CD4-positive, CD25-positive, alpha-beta regulatory T cell (primary cell): Measurements from ENCODE around the gene ANXA2. TPM values are rescaled to one million over a fixed set of nuclear protein-coding genes. Genes with fewer than 3 reads are reported as not detected.
"Not testable (repeated sequence)": the region's sequence is repeated elsewhere in the genome, so short reads cannot be mapped to it uniquely, and the experiment has no call there.

Experiments
- ATAC-seq, 2 donors: fragments of 150-1000 bp; cut with Tn5 transposase; one replicate each; pipeline ENCODE4 v1.10.0; 2021; ENCODE audit warnings: low read depth in 2 of 2, moderate number of reproducible peaks in 2 of 2, moderate library complexity in 1 of 2
- DNase-seq, 3 donors: peaks; one replicate each; pipeline versions ENCODE4 v3.0.0 to v3.0.0-alpha.2; 2012 to 2022; ENCODE audit warnings: mixed read lengths in 1 of 3
- H3K27ac ChIP-seq: one replicate; pipeline ENCODE4 v1.7.0; 2013; ENCODE audit warnings: mild to moderate bottlenecking, low read length; ENCODE audit not compliant: insufficient read depth, poor library complexity, severe bottlenecking
- H3K27me3 ChIP-seq: one replicate; pipeline ENCODE4 v1.7.0; 2013; ENCODE audit warnings: low read length; ENCODE audit not compliant: control insufficient read depth, insufficient read depth
- H3K36me3 ChIP-seq: one replicate; pipeline ENCODE4 v1.7.0; 2013; ENCODE audit warnings: mild to moderate bottlenecking, low read length, moderate library complexity; ENCODE audit not compliant: control insufficient read depth, insufficient read depth
- H3K4me1 ChIP-seq: 2 replicates; pipeline ENCODE4 v1.7.0; 2013; ENCODE audit warnings: mild to moderate bottlenecking, low read length; ENCODE audit not compliant: insufficient read depth, control insufficient read depth, poor library complexity, severe bottlenecking
- H3K4me3 ChIP-seq: one replicate; pipeline ENCODE4 v1.7.0; 2013; ENCODE audit warnings: low read depth, mild to moderate bottlenecking, low read length, moderate library complexity
- H3K9me3 ChIP-seq, 2 experiments: 1 replicate in 1 of 2; 2 replicates in 1 of 2; pipeline ENCODE4 v1.7.0; 2013; ENCODE audit warnings: low read length in 2 of 2, mild to moderate bottlenecking in 1 of 2, moderate library complexity in 1 of 2; ENCODE audit not compliant: control insufficient read depth in 2 of 2
- H3K27ac Mint-ChIP-seq, 3 donors: one replicate each; pipeline ENCODE4 v1.8.0; 2020 to 2022; ENCODE audit warnings: mild to moderate bottlenecking in 3 of 3, mixed read lengths in 3 of 3, moderate library complexity in 2 of 3
- H3K27me3 Mint-ChIP-seq: one replicate; pipeline ENCODE4 v1.8.0; 2022; ENCODE audit warnings: mild to moderate bottlenecking, mixed read lengths
- H3K36me3 Mint-ChIP-seq: one replicate; pipeline ENCODE4 v1.8.0; 2020; ENCODE audit warnings: mixed read lengths
- H3K4me1 Mint-ChIP-seq, 4 donors: one replicate each; pipeline ENCODE4 v1.8.0; 2020 to 2022; ENCODE audit warnings: mixed read lengths in 4 of 4, mild to moderate bottlenecking in 1 of 4
- H3K4me3 Mint-ChIP-seq, 4 donors: one replicate each; pipeline ENCODE4 v1.8.0; 2020 to 2022; ENCODE audit warnings: mild to moderate bottlenecking in 4 of 4, mixed read lengths in 4 of 4, moderate library complexity in 3 of 4
- H3K9me3 Mint-ChIP-seq, 7 donors: one replicate each; pipeline ENCODE4 v1.8.0; 2020 to 2022; ENCODE audit warnings: mixed read lengths in 7 of 7, mild to moderate bottlenecking in 3 of 7, moderate library complexity in 2 of 7
- polyA plus RNA-seq, 4 donors: library from polyadenylated mRNA; unstranded; fragments of 300-500 nt; fragmentation: Illumina TruSeq; gene quantifications; one replicate each; pipeline ENCODE4 v1.2.3, GENCODE V29; 2021
- total RNA-seq: library from RNA; stranded (reverse); gene quantifications from one replicate; pipeline ENCODE4 v1.2.3, GENCODE V29; 2022

Gene ANXA2
- total and polyA plus RNA-seq, 5 donors from 2014 or later = 261 to 1,236 (median 706) TPM

DNA sequence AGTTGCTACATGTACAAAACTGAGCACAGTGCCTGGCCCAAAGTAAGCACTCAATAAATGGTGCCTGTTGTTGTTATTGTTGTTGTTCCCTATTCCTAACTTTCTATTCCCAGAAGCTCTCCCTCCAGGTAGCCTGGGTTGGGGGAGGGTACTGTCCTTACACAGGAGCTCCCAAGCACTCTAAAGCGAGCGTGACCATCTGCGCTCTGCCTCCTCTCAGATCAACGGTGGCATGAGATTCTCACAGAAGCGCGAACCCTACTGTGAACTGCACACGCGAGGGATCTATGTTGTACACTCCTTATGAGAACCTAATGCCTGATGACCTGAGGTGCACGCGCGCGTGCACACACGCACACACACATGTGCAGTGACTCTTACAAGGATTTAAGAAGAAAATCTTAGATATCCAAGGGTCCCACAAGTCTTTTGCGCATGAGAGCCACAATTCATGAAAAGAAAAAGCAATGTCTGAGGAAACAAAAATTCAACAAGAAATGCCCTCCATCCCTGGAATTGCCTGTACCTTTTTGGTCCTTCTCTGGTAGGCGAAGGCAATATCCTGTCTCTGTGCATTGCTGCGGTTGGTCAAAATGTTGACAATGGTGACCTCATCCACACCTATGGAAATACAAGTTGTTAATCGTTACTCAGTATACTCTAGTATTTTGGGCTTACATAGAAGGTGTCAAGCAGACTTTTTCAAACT lies 33.7 kb downstream of the ANXA2 start:
- Mint-ChIP-seq H3K27ac (peak overlapping the region in 2 of 3 donors; percentile 72 to 84), H3K4me1 (peaks cover 5 to 38% (median 18%) of the 10 kb centered on the region in 4 donors), H3K9me3 (no peaks in the 10 kb centered on the region), H3K27me3 (no peaks in the 10 kb centered on the region), H3K36me3 (peaks cover 24% of the 10 kb centered on the region), H3K4me3 (peak overlapping the region in 1 of 4 donors; percentile 39)
- Histone ChIP-seq H3K27ac (no peak overlapping the region), H3K36me3 (peaks cover 55% of the 10 kb centered on the region), H3K4me1 (peaks cover 15% of the 10 kb centered on the region), H3K4me3 (no peak overlapping the region), H3K27me3 (no peaks in the 10 kb centered on the region), H3K9me3 (no peaks in the 10 kb centered on the region)
- DNase-seq = no peak
- ATAC-seq = no peak

GRCh38 chr15:60363087-60363549 lies 34.7 kb downstream of the ANXA2 start:
- H3K36me3 ChIP-seq = peaks cover 58% of the 10 kb centered on the region
- peaks cover 15% of the 10 kb centered on the region for H3K4me1 ChIP-seq
- peaks cover 29% of the 10 kb centered on the region for H3K36me3 Mint-ChIP-seq
- peak overlapping the region; percentile 36 to 84 (median 66) for H3K27ac Mint-ChIP-seq
- ATAC-seq (no peak), DNase-seq (no peak)
- no peak overlapping the region for H3K27ac ChIP-seq
- no peaks in the 10 kb centered on the region for H3K27me3 Mint-ChIP-seq
- peak overlapping the region in 1 of 4 donors; percentile 54 for H3K4me3 Mint-ChIP-seq
- no peaks in the 10 kb centered on the region for H3K9me3 Mint-ChIP-seq
- no peaks in the 10 kb centered on the region for H3K27me3 ChIP-seq
- H3K4me3 ChIP-seq = no peak overlapping the region
- H3K9me3 ChIP-seq = no peaks in the 10 kb centered on the region
- peaks cover 5 to 38% (median 18%) of the 10 kb centered on the region in 4 donors for H3K4me1 Mint-ChIP-seq

DNA sequence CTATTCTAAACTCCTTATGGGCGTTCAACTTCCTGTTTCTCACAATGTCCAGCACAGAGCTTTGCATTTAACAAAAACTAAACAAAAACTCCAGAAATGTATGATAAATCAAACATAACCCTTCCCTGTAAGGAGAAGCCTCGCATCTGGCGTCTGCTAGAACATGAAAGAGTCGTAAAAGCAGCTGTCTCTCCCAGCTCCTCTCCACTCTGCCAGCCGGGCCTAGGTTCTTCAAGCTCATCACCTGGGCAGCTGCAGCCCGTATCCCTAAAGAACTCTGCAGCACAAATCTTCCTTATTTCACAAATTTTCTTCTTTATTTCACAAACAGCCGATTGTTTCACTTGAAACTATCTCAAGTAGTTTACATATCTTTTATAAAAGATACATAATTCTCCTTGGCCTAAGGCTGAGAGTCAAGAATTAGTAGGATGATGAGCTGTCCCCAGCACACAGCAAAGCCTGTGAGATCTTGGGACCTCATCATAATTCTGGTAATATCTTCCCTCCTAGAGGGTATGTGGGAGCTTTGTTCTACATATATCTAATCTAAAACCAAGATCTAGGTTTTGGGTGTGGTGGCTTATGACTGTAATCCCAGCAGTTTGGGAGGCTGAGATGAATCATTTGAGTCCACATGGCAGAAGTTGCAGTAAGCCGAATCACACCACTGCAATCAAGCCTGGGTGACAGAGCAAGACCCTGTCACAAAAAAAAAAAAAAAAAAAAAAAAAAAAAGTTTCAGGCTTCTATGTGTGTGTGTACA lies 35.3 kb downstream of the ANXA2 start:
- Mint-ChIP-seq H3K36me3 (peaks cover 29% of the 10 kb centered on the region), H3K27ac (peak overlapping the region; percentile 33 to 84 (median 36)), H3K27me3 (no peaks in the 10 kb centered on the region), H3K9me3 (no peaks in the 10 kb centered on the region), H3K4me3 (no peak overlapping the region), H3K4me1 (peaks cover 5 to 38% (median 18%) of the 10 kb centered on the region in 4 donors)
- no peak overlapping the region for H3K27ac ChIP-seq
- DNase-seq (peak in 1 of 3 donors; percentile 49), ATAC-seq (peak; percentile 34 to 50)
- peaks cover 15% of the 10 kb centered on the region for H3K4me1 ChIP-seq
- H3K9me3 ChIP-seq = no peaks in the 10 kb centered on the region
- H3K27me3 ChIP-seq = no peaks in the 10 kb centered on the region
- peaks cover 58% of the 10 kb centered on the region for H3K36me3 ChIP-seq
- H3K4me3 ChIP-seq = no peak overlapping the region

DNA sequence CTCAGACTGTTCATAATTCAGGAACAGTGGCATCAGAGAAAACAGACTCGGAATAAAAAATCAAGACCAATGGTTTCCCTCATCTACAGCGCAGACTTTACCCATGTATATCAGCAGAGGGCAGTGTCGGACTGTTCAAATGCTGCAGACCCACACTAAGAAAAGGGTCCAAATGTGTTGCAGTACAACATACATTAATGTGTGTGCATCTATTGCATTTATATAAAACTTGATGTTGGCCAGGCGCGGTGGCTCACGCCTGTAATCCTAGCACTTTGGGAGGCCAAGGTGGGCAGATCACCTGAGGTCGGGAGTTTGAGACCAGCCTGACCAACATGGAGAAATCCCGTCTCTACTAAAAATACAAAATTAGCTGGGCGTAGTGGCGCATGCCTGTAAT lies 38.0 kb downstream of the ANXA2 start:
- Histone ChIP-seq H3K4me1 (peaks cover 15% of the 10 kb centered on the region), H3K36me3 (peaks cover 83% of the 10 kb centered on the region)
- H3K9me3 ChIP-seq, H3K27me3 Mint-ChIP-seq, H3K27me3 ChIP-seq, H3K9me3 Mint-ChIP-seq, H3K4me3 Mint-ChIP-seq, H3K4me3 ChIP-seq, H3K27ac ChIP-seq: not testable (repeated sequence)
- Mint-ChIP-seq H3K4me1 (peaks cover 5 to 38% (median 17%) of the 10 kb centered on the region in 4 donors), H3K36me3 (peaks cover 45% of the 10 kb centered on the region), H3K27ac (peak overlapping the region in 1 of 3 donors; percentile 32)
- peak in 1 of 2 donors; percentile 57 for ATAC-seq
- peak; percentile 15 to 74 (median 62) for DNase-seq

- Mint-ChIP-seq H3K4me3 (no peak overlapping the region), H3K9me3 (no peaks in the 10 kb centered on the region), H3K27me3 (no peaks in the 10 kb centered on the region), H3K27ac (peak overlapping the region in 1 of 3 donors; percentile 32), H3K36me3 (peaks cover 50% of the 10 kb centered on the region), H3K4me1 (peaks cover 5 to 32% (median 15%) of the 10 kb centered on the region in 4 donors)
- ATAC-seq = no peak
- no peak for DNase-seq
- H3K27me3 ChIP-seq = no peaks in the 10 kb centered on the region
- H3K4me3 ChIP-seq = no peak overlapping the region
- peaks cover 84% of the 10 kb centered on the region for H3K36me3 ChIP-seq
- no peaks in the 10 kb centered on the region for H3K9me3 ChIP-seq
- H3K27ac ChIP-seq = no peak overlapping the region
- peaks cover 15% of the 10 kb centered on the region for H3K4me1 ChIP-seq
Observed at GRCh38 chr15:60358935-60359682, 38.7 kb downstream of the ANXA2 start.

GRCh38 chr15:60356832-60357231 lies 41.0 kb downstream of the ANXA2 start:
- Mint-ChIP-seq H3K4me3 (no peak overlapping the region), H3K9me3 (peaks cover 0 to 2% (median 0%) of the 10 kb centered on the region in 7 donors), H3K27me3 (no peaks in the 10 kb centered on the region), H3K27ac (no peak overlapping the region), H3K36me3 (peaks cover 61% of the 10 kb centered on the region), H3K4me1 (peaks cover 1 to 10% (median 4%) of the 10 kb centered on the region in 4 donors)
- H3K9me3 ChIP-seq = no peaks in the 10 kb centered on the region
- H3K4me3 ChIP-seq = no peak overlapping the region
- H3K27me3 ChIP-seq = no peaks in the 10 kb centered on the region
- DNase-seq = no peak
- no peaks in the 10 kb centered on the region for H3K4me1 ChIP-seq
- no peak overlapping the region for H3K27ac ChIP-seq
- peaks cover 84% of the 10 kb centered on the region for H3K36me3 ChIP-seq
- ATAC-seq = no peak

DNA sequence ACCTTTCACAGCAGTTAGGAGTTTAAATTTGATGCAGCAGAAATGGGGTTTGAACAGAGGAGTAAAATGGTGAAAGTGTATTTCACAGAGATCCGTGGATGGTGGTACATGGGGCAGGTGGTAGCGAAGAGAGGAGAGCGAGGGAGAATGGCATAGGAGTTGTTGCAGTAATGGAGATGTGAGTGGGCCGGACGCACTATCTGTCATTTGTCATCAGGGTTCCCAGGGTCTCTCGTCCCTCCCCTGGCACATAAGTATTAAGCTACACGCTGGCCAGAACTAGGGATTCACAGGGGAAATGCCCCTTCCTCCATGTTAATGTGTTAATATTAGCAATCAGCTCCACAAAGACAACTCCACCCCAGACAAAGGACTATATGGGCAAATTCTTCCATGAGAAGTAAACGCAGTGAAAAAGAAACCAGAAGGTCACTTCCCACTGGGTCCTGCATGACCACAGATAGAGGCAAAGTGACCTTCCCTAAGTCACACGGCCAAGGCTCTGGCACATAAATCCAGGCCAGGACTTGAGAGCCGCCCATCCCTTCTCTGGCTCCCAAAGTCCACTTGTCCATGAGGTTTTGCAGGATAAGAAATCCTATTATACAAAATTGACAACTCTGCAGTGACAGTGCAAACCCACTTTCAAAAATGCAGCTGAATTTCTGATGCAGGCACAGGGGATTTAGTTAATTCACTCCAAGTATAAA lies 42.5 kb downstream of the ANXA2 start:
- Mint-ChIP-seq H3K4me3 (no peak overlapping the region), H3K27ac (no peak overlapping the region), H3K4me1 (peaks cover 0 to 8% (median 5%) of the 10 kb centered on the region in 4 donors), H3K27me3 (no peaks in the 10 kb centered on the region), H3K9me3 (peaks cover 0 to 2% (median 0%) of the 10 kb centered on the region in 7 donors), H3K36me3 (peaks cover 63% of the 10 kb centered on the region)
- Histone ChIP-seq H3K4me1 (no peaks in the 10 kb centered on the region), H3K27ac (no peak overlapping the region), H3K27me3 (no peaks in the 10 kb centered on the region), H3K9me3 (no peaks in the 10 kb centered on the region), H3K4me3 (no peak overlapping the region), H3K36me3 (peaks cover 84% of the 10 kb centered on the region)
- no peak for ATAC-seq
- DNase-seq = no peak
